GM23248 (cell line): Measurements from ENCODE around the gene DHX58. TPM values are rescaled to one million over a fixed set of nuclear protein-coding genes. Genes with fewer than 3 reads are reported as not detected.

Experiments used
- DNase-seq: peaks from one replicate; pipeline ENCODE4 v3.0.0-alpha.2; 2015
- H2AFZ ChIP-seq: fragments of 200-600 bp; sonication (generic); 2 replicates; pipeline ENCODE4 v1.6.1; 2016; ENCODE audit warnings: antibody characterized with exemption
- H3F3A ChIP-seq: fragments of 200-600 bp; sonication (generic); 2 replicates; pipeline ENCODE4 v1.6.1; 2016; ENCODE audit warnings: mild to moderate bottlenecking, antibody characterized with exemption, mixed run types; ENCODE audit not compliant: insufficient read depth
- H3K27ac ChIP-seq: fragments of 200-600 bp; sonication (generic); 2 replicates; pipeline ENCODE4 v1.5.1; 2016; ENCODE audit warnings: mild to moderate bottlenecking
- H3K27me3 ChIP-seq: fragments of 200-600 bp; sonication (generic); replicated peaks from 2 replicates; pipeline ENCODE4 v1.6.1; 2016; ENCODE audit warnings: mild to moderate bottlenecking; ENCODE audit not compliant: insufficient read depth
- H3K36me3 ChIP-seq: fragments of 200-600 bp; sonication (generic); 2 replicates; pipeline ENCODE4 v1.6.1; 2016; ENCODE audit warnings: low read depth, mild to moderate bottlenecking
- H3K4me1 ChIP-seq: fragments of 200-600 bp; sonication (generic); 2 replicates; pipeline ENCODE4 v1.6.1; 2016; ENCODE audit warnings: mild to moderate bottlenecking; ENCODE audit not compliant: insufficient read depth
- H3K4me2 ChIP-seq: fragments of 200-600 bp; sonication (generic); one replicate; pipeline ENCODE4 v1.6.1; 2016; ENCODE audit warnings: mild to moderate bottlenecking; ENCODE audit not compliant: unreplicated experiment
- H3K4me3 ChIP-seq: fragments of 200-600 bp; sonication (generic); 2 replicates; pipeline ENCODE4 v1.5.1; 2016; ENCODE audit warnings: mild to moderate bottlenecking
- H3K79me2 ChIP-seq: fragments of 200-600 bp; sonication (generic); 2 replicates; pipeline ENCODE4 v1.6.1; 2016; ENCODE audit warnings: mild to moderate bottlenecking; ENCODE audit not compliant: insufficient read depth
- H3K9ac ChIP-seq: fragments of 200-600 bp; sonication (generic); 2 replicates; pipeline ENCODE4 v1.6.1; 2016; ENCODE audit warnings: mild to moderate bottlenecking
- H3K9me2 ChIP-seq: fragments of 200-600 bp; sonication (generic); 2 replicates; pipeline ENCODE4 v1.6.1; 2016; ENCODE audit warnings: mixed run types, mild to moderate bottlenecking, moderate library complexity; ENCODE audit not compliant: insufficient read depth
- H3K9me3 ChIP-seq: fragments of 200-600 bp; sonication (generic); one replicate; pipeline ENCODE4 v1.6.1; 2017; ENCODE audit warnings: low read depth
- H4K20me1 ChIP-seq: fragments of 200-600 bp; sonication (generic); 2 replicates; pipeline ENCODE4 v1.6.0; 2016; ENCODE audit not compliant: insufficient read depth
- EZH2 ChIP-seq: fragments of 200-600 bp; sonication (generic); IDR thresholded peaks from 2 replicates; pipeline ENCODE4 v1.6.1; 2018; ENCODE audit warnings: antibody characterized with exemption, mild to moderate bottlenecking; ENCODE audit not compliant: insufficient read depth, poor library complexity, severe bottlenecking
- EZH2phosphoT487 ChIP-seq: fragments of 200-600 bp; sonication (generic); IDR thresholded peaks from 2 replicates; pipeline ENCODE4 v1.6.1; 2018; ENCODE audit warnings: antibody characterized with exemption, moderate library complexity, mild to moderate bottlenecking, low read depth; ENCODE audit not compliant: insufficient read depth
- WGBS, 2 experiments: methylation state at CpG; one replicate each; pipeline ENCODE4 v1.1.6; 2015 to 2017; ENCODE audit warnings: low lambda C conversion rate in 2 of 2, low coverage in 1 of 2; ENCODE audit errors: missing lambda C conversion rate in 2 of 2; 5-methylcytosine and 5-hydroxymethylcytosine counted together
- in situ Hi-C: fragments of 300-500 bp; cut with MboI; formaldehyde crosslinking; loops from 2 replicates; pipeline ENCODE4 v1.15.0; 2020
- polyA plus RNA-seq: library from polyadenylated mRNA; unstranded; fragments of >200 nt; fragmentation: Nextera tagmentation; extraction: Ambion mirVana; gene quantifications from 2 replicates; pipeline ENCODE4 v1.2.1, GENCODE V29; 2016
- total RNA-seq: library from RNA; depleted of rRNA; stranded (reverse); fragments of >200 nt; shearing (Covaris generic); gene quantifications from 2 replicates; pipeline ENCODE4 v1.2.3, GENCODE V29; 2014

Gene DHX58
- total and polyA plus RNA-seq, 2 experiments from 2014 or later, result 2.0 to 2.5 TPM

DNA sequence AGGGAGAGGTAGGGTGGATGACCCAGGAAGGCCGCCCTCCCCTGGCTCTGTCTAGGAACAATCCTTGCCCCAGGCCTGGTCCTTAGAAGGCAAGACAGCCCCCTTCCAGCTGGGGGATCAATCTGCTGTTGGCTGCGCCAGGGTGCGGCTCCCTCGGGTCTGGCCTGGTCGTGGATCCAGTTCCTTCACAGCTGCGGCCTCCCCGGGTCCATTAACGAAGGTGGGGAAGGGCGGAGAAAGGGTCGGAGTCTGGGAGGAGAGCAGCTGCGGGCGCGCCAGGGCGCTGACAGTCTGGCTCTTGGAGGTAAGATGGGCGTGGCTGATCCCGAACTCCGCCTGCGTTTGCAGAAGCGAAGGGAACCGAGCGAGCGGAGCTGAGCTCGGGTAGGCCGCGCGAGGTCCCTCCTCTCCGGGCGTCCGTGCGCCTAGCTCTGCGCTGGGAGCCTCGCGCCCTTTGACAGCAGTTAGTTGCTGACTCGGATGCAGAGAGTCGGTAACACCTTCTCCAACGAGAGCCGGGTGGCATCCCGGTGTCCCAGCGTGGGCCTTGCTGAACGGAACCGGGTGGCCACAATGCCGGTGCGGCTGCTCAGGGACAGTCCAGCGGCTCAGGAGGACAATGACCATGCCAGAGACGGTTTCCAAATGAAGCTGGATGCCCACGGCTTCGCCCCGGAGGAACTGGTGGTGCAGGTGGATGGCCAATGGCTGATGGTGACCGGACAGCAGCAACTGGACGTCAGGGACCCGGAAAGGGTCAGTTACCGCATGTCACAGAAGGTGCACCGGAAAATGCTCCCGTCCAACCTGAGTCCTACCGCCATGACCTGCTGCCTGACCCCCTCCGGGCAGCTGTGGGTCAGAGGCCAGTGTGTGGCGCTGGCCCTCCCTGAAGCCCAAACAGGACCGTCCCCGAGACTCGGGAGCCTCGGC, 10.1 kb upstream of the DHX58 start, which contains the start of gene HSPB9:
Gene HSPB9 (plus strand): TSS at position 434 of the 933 bp plus-strand sequence. CDS start 47 bp downstream, at position 481.
- H3F3A ChIP-seq, result peaks cover 10% of the 10 kb centered on the region
- no peaks in the 10 kb centered on the region for H3K9me2 ChIP-seq
- H3K4me3 ChIP-seq, result no peak within 1 kb of the TSS
- 63 to 65% methylated on average over 55 to 61 of the region's 61 CpGs for WGBS, 2 experiments
- no peak within 1 kb of the TSS for H2AFZ ChIP-seq
- peaks cover 17% of the 10 kb centered on the region; the same call in 1 of the 2 replicates for H3K36me3 ChIP-seq
- no peak for TF ChIP-seq EZH2
- TF ChIP-seq EZH2phosphoT487, result no peak
- H3K27ac ChIP-seq, result no peak within 1 kb of the TSS
- H3K79me2 ChIP-seq, result no peaks in the 10 kb centered on the region
- no peaks in the 10 kb centered on the region for H3K9me3 ChIP-seq
- no peaks in the 10 kb centered on the region for H3K4me1 ChIP-seq
- H3K4me2 ChIP-seq, result no peak within 1 kb of the TSS
- H4K20me1 ChIP-seq, result no peaks in the 10 kb centered on the region
- in situ Hi-C loops, result no loop called here
- H3K27me3 ChIP-seq, result no peaks in the 10 kb centered on the region
- DNase-seq, result no peak
- no peak within 1 kb of the TSS for H3K9ac ChIP-seq

DNA sequence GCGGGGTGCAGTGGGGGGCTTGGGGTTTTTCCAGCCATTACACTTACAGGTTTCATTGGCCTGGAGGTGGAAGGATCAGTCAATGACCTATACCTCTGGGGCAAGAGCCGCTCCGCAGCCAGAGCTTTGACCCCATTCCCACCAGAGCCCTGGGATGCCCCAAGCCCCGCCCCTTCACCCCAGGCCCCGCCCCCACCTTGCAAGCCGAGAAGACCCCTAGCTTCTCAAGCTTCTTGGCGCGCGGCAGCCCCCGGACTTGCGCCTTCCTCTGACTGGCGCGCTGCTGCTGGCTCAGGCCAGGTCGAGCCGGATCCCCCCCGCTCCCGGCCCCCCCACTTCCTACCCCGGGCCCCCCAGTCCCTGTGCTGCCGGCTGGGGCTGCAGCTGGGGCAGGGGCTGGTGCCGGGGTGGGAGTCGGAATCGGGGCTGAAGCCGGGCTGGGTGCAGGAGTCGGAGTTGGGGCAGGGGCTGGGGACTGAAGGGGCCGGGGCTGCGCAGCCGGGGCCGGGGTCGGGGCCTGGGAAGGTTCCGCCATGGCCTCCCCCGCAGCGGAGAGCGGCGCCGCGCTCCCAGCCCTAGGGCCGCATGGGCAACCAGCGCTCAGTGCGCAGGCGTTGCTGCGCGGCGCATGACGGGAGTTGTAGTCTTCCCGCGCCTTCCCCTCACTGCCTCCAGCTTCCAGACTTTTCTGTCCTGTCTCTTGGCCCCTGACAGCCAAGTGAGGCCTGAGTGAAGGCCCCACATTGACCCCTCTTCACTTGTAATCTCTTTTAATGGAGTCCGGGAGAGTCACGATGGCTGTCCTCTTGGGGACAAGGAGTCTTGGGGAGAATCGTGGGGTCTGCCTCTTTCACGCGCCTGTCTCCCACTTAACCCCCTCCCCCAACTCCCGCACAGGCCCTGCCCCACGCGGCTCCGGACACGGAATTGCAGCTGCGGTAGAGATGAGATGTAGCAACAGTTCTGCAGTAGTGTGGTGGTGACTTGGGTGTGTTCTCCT, 8.6 kb upstream of the DHX58 start, which contains the start of gene KAT2A:
Gene KAT2A (minus strand): TSS at position 598 of the 1,000 bp plus-strand sequence. CDS start 63 bp downstream, at position 535.
- H3K27ac ChIP-seq, result no peak within 1 kb of the TSS
- 0 out of 2 replicates have a peak, but pooled peaks cover 5% of the 10 kb centered on the region for H3F3A ChIP-seq
- H3K27me3 ChIP-seq, result no peaks in the 10 kb centered on the region
- peak within 1 kb of the TSS; percentile 68 for H3K4me2 ChIP-seq
- H2AFZ ChIP-seq, result peak within 1 kb of the TSS; percentile 72
- 8 to 13% methylated on average over 34 to 53 of the region's 57 CpGs for WGBS, 2 experiments
- H3K9me2 ChIP-seq, result no peaks in the 10 kb centered on the region
- no peaks in the 10 kb centered on the region for H4K20me1 ChIP-seq
- no peaks in the 10 kb centered on the region for H3K4me1 ChIP-seq
- peak within 1 kb of the TSS; percentile 83 for H3K9ac ChIP-seq
- peak; percentile 94 for DNase-seq
- H3K36me3 ChIP-seq, result 0 out of 2 replicates have a peak, but pooled peaks cover 4% of the 10 kb centered on the region
- in situ Hi-C loops, result no loop called here
- TF ChIP-seq EZH2phosphoT487 (no peak), EZH2 (no peak)
- no peaks in the 10 kb centered on the region for H3K9me3 ChIP-seq
- peak within 1 kb of the TSS; percentile 81 for H3K4me3 ChIP-seq
- no peaks in the 10 kb centered on the region for H3K79me2 ChIP-seq

DNA sequence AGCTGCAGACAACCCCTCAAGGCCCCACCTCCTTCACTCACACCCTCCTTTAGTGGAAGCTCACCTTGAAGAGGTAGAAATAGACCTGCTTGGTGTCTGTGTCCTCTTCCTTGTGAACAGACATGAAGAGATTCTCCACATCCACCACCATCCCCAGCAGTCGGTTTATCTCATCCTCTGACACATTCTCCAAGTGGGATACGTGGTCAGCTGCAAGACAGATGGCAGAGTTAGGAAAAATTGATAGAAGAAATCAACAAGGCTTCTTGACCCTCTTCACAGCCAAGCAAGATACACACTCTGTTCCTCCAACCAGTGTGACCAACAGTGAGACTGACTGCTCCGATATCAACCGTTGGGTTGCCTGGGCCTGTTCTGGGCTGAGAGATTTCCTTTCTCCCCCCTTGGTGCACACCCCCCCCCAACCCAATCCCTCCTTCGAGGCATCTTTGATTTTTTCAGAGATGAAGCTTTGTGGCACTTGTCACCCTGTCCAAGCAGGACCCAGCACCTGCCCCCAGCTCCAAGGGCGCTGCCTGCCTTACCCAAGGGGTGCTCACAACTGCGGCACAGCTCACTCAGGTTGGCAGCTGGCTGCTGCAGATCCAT, 7.8 kb upstream of the DHX58 start:
- Histone ChIP-seq H3K9ac (peak overlapping the region; percentile 83), H3K4me2 (peak overlapping the region; percentile 68), H3K9me3 (no peaks in the 10 kb centered on the region), H3K36me3 (no peaks in the 10 kb centered on the region), H3F3A (0 out of 2 replicates have a peak, but pooled peaks cover 5% of the 10 kb centered on the region), H3K9me2 (no peaks in the 10 kb centered on the region), H3K27me3 (no peaks in the 10 kb centered on the region), H3K79me2 (no peaks in the 10 kb centered on the region), H3K4me3 (peak overlapping the region; percentile 81), H3K27ac (no peak overlapping the region), H4K20me1 (no peaks in the 10 kb centered on the region), H2AFZ (peak overlapping the region; percentile 72; the same call in 1 of the 2 replicates), H3K4me1 (no peaks in the 10 kb centered on the region)
- WGBS, 2 experiments, result 34 to 37% methylated on average over 4 to 7 of the region's 7 CpGs
- in situ Hi-C loops, result no loop called here
- TF ChIP-seq EZH2phosphoT487, result no peak
- no peak for TF ChIP-seq EZH2
- peak; percentile 24 for DNase-seq

DNA sequence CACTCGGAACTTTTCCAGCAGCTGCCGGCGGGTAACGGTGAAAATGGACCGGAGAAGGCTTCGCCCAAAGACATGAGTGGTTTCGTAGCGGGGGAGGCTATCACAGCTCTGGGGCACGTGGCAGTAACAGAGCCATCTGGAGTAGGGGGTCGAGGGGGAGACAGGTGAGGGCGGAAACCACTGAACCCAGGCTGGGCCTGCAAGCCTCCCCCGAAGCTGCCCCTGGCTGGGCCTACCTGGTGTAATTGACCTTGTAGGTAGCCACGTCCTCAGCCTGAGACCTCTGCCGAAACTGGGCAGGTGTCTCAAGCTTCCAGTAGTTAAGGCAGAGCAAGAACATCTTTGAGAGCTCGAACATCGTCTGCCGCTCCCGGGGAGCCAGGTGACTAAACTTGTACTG, 6.8 kb upstream of the DHX58 start:
- 0 out of 2 replicates have a peak, but pooled peaks cover 5% of the 10 kb centered on the region for H3F3A ChIP-seq
- H2AFZ ChIP-seq, result no peak overlapping the region
- H3K27me3 ChIP-seq, result no peaks in the 10 kb centered on the region
- no peak overlapping the region for H3K9ac ChIP-seq
- DNase-seq, result no peak
- no peaks in the 10 kb centered on the region for H4K20me1 ChIP-seq
- H3K4me3 ChIP-seq, result no peak overlapping the region
- no peaks in the 10 kb centered on the region for H3K36me3 ChIP-seq
- H3K27ac ChIP-seq, result no peak overlapping the region
- TF ChIP-seq EZH2 (no peak), EZH2phosphoT487 (no peak)
- WGBS, 2 experiments, result 95% methylated on average over 18 of the region's 18 CpGs
- H3K9me2 ChIP-seq, result no peaks in the 10 kb centered on the region
- no peak overlapping the region for H3K4me2 ChIP-seq
- H3K9me3 ChIP-seq, result no peaks in the 10 kb centered on the region
- no peaks in the 10 kb centered on the region for H3K79me2 ChIP-seq
- no peaks in the 10 kb centered on the region for H3K4me1 ChIP-seq
- in situ Hi-C loops, result loop anchor here (10.0 kb wide), 1 partner anchor 154 kb away; the partner anchor contains the start of gene CNP
